ENCODE results near the gene ZNF597.

GRCh38 chr16:3484318-3485096, 41.2 kb upstream of the ZNF597 start:
- TF ChIP-seq CTCF (conservative IDR thresholded peaks at IDR 0.05; ENCODE audit: low read depth, low read length) (no peak), EZH2 (IDR thresholded peaks at IDR 0.05; ENCODE audit: low read length, unreplicated experiment) (no peak), EZH2phosphoT487 (IDR thresholded peaks at IDR 0.05; ENCODE audit: borderline replicate concordance, low read length) (no peak)

All from PC-3 (cell line).